Transverse colon (tissue), 3 donors: ENCODE data around the gene ATPAF2.

Experiments
- EP300 ChIP-seq: sonication (generic); formaldehyde crosslinking; IDR thresholded peaks from one replicate; pipeline ENCODE4 v1.6.1; 2017; ENCODE audit warnings: antibody characterized with exemption, low read depth
- TF ChIP-seq, protein P1 (sequence below), 5 experiments: fragments of 200-600 bp in 3 of 5; fragments of 450-650 bp in 2 of 5; sonication (generic) in 3 of 5; IDR thresholded peaks; 1 replicate in 2 of 5; 2 replicates in 3 of 5; pipeline ENCODE4 v1.5.1; 2016 to 2017; ENCODE audit warnings: antibody characterized with exemption in 5 of 5, inconsistent platforms in 3 of 5, mild to moderate bottlenecking in 2 of 5, moderate library complexity in 1 of 5

GRCh38 chr17:18028952-18029540, 9.9 kb downstream of the ATPAF2 start:
- TF ChIP-seq, protein P1, sequence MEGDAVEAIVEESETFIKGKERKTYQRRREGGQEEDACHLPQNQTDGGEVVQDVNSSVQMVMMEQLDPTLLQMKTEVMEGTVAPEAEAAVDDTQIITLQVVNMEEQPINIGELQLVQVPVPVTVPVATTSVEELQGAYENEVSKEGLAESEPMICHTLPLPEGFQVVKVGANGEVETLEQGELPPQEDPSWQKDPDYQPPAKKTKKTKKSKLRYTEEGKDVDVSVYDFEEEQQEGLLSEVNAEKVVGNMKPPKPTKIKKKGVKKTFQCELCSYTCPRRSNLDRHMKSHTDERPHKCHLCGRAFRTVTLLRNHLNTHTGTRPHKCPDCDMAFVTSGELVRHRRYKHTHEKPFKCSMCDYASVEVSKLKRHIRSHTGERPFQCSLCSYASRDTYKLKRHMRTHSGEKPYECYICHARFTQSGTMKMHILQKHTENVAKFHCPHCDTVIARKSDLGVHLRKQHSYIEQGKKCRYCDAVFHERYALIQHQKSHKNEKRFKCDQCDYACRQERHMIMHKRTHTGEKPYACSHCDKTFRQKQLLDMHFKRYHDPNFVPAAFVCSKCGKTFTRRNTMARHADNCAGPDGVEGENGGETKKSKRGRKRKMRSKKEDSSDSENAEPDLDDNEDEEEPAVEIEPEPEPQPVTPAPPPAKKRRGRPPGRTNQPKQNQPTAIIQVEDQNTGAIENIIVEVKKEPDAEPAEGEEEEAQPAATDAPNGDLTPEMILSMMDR (IDR thresholded peaks at IDR 0.05), result no peak
- no peak for TF ChIP-seq EP300
